Keratinocyte (primary cell): Measurements from ENCODE around the gene SLC9A8.

ENCODE experiments used
- EZH2 ChIP-seq: IDR thresholded peaks from one replicate; pipeline ENCODE4 v1.6.1; 2012; ENCODE audit warnings: inconsistent platforms, mild to moderate bottlenecking, low read length, moderate library complexity
- TF ChIP-seq, protein P1 (sequence below), 3 experiments: IDR thresholded peaks in 1 of 3; conservative IDR thresholded peaks in 1 of 3; optimal IDR thresholded peaks in 1 of 3; 2 replicates in 2 of 3; 3 replicates in 1 of 3; pipeline versions ENCODE3 to v1.5.1; 2011; ENCODE audit warnings: low read length in 3 of 3, mild to moderate bottlenecking in 3 of 3, moderate library complexity in 2 of 3, control low read depth in 1 of 3, inconsistent platforms in 1 of 3; ENCODE audit not compliant: insufficient read depth in 2 of 3; ENCODE audit errors: extremely low read depth in 1 of 3

DNA sequence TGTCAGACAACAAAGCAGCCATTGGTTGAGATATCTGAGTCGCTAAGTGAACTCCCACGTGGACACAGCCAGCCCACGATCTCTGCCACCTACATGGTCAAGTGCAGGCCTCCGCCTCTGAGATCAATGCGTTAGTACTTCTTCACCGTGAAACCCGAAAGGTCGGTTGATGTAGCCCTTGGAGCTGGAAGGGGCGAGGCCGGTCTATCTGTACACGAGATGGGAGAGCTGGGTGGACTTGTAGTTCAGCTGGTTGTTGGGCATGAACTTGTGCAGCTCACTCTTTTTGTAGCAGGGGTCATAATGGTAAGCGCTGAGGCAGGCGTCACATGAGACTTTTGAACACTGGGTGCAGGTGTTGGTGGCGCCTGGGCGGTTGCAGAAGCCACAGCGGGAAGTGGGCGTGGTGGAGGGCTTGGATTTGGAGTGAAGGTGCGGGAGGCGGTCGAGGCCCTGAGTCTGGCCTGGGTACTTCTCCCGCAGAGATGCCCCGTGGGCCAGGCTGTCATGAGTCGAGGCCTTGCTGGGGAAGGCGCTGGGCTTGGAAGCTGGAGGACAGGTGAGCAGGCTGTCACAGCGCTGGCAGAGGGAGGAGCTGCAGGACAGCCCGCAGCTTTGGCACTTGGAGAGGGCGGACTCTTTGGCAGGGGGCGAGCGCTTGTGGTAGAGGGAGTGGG is 92.9 kb downstream of the SLC9A8 start:
- TF ChIP-seq, protein P1, sequence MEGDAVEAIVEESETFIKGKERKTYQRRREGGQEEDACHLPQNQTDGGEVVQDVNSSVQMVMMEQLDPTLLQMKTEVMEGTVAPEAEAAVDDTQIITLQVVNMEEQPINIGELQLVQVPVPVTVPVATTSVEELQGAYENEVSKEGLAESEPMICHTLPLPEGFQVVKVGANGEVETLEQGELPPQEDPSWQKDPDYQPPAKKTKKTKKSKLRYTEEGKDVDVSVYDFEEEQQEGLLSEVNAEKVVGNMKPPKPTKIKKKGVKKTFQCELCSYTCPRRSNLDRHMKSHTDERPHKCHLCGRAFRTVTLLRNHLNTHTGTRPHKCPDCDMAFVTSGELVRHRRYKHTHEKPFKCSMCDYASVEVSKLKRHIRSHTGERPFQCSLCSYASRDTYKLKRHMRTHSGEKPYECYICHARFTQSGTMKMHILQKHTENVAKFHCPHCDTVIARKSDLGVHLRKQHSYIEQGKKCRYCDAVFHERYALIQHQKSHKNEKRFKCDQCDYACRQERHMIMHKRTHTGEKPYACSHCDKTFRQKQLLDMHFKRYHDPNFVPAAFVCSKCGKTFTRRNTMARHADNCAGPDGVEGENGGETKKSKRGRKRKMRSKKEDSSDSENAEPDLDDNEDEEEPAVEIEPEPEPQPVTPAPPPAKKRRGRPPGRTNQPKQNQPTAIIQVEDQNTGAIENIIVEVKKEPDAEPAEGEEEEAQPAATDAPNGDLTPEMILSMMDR (optimal IDR thresholded peaks at IDR 0.05 in 1 of 3, IDR thresholded peaks at IDR 0.05 in 1 of 3, conservative IDR thresholded peaks at IDR 0.05 in 1 of 3; ENCODE audit: extremely low read depth in 1 of 3, insufficient read depth in 2 of 3, low read length in 3 of 3), result no peak
- no peak for TF ChIP-seq EZH2
